Activated naive CD4-positive, alpha-beta T cell treated with anti-CD3 and anti-CD28 coated beads, Interleukin-2, amount 50 U/mL, for 16 hours (primary cell): Measurements from ENCODE around the gene GLB1L.
"Not testable (repeated sequence)": the region's sequence is repeated elsewhere in the genome, so short reads cannot be mapped to it uniquely, and the experiment has no call there.

Experiments used
- DNase-seq: peaks from one replicate; pipeline ENCODE4 v3.0.0-alpha.2; 2020

The GLB1L gene

DNA sequence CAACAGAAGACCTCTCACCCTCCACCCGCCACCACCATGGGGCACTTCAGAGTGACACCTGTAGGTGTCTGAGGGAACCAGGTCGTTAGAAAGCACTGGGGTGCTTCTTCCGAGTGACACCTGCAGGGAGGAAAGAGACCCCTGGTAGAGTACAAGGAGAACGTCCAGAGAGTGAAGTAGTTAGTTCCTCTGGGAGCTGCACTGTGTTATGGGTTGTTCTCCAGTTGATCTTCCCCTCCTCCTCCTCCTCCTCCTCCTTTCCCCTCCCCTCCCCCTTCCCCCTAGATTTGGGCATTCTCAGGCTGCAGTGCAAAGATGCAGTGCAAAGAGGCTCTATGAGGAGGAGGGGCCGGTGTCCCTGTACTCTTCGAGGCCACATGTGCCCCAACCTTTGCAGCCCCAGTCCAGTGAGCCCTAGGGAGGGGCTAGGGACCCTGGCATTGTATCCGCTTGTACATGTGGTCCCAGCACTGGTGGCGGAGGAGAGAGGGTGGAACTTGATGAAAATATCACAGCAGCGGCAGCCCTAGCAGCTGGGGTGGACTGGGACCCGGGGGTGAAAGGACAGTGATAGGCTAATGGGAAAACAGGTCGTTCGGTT lies 34.8 kb upstream of the GLB1L start:
- DNase-seq = no peak

DNA sequence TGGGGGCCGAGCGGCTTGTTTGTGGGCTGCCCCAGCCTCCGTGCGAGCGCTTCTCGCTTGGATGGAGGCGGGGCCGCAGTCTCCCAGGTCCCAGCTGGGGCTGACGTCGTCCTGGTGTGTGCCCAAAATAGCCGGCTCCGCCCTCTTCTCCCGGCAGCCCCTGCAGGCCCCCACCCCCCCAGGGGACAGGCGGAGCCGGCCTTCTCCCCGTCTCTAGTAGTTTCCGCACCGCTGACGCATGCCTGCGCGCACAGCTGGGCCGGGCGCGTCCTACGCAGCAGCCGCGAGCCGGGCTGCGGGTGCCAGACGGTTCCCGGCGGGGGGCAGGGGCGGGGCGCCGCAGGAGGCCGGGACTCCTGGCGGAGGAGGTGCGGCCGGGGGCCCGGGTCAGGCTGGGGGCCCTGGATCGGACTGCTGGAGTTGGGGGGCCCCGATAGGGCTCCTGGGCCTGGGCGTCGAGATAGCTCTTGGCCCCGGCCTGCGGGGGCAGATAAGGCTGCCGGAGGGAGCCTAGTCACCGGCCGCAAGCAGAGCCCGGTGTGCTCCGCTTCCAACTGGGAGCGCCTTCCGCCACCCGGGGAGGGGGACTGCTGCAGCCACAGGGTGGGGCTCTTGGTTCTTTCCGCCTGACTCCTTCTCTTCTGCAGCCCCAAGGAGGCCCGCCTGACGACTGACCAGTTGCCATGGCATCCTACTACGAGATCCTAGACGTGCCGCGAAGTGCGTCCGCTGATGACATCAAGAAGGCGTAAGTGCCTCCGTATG lies 34.1 kb upstream of the GLB1L start, which contains the start of gene DNAJB2:
Gene DNAJB2 (plus strand): TSS at position 216 of the 765 bp plus-strand sequence. CDS start 468 bp downstream, at position 684.
- DNase-seq = peak; percentile 100

DNA sequence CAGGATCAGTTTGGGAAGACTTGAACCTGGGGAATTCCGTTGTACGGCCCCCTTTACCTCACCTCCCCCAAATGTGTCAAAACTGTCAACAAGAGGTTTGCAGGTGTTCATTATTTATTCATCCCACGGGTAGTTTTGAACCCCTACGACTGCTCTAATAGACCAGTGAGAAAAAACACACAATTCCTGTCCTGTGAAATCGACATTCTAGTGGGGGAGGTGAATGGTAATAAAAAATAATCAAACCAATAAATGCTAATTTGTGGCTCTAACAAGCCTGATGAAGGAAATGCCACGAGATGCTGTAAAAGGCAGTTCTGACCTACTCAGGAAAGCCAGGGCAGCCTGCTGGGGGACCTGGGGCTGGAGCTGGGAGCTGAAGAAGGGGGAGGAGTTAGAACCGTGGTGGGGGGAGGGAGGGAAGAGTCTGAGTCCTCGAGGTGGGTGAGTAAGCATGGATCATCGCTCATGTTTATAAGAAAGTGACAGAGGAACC lies 33.5 kb upstream of the GLB1L start:
- DNase-seq = no peak

DNA sequence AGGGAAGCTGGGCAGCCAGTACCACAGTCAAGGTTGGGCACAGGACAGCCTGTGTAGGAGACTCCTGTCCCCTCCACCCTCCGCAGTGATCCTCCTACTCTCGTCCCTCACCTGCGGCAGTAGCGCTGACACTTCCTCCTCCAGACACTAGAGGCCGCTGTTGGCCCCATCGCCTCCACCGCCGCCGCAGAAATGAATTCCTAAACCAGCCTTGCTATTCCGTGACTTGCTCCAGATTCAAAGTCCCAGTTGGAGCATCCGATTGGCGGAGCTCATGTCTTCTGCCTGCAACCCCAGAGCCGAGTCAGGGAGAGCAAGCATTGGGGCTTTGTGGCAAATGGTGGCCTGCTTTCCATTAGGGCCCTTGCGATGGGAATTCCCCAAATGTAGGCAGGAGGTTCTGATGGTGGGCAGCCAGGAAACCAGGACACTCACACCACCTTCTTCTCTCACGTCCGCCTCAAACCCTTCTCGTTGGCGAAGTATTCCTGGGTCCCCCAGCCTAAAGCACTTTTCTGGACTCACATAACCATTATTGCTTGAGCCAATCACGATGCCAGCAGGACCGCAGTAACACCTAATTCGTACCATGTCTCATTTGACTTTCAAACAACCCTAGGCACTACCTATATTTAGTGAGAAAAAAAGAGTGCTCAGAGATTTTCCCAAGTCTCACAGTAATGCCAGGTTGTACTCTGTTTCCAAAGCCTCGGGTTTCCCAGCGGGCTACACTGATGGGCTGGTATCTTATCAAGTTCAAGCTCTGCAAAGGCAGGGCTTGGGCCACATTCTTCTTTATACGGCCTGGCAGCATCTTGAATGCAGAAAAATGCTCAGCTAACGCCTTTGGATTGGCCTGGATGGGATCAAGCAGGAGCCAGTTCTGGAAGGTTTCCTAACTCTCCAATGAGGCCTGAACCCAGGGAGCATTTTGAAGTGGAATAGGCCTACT lies 32.7 kb upstream of the GLB1L start:
- DNase-seq = peak; percentile 70

DNA sequence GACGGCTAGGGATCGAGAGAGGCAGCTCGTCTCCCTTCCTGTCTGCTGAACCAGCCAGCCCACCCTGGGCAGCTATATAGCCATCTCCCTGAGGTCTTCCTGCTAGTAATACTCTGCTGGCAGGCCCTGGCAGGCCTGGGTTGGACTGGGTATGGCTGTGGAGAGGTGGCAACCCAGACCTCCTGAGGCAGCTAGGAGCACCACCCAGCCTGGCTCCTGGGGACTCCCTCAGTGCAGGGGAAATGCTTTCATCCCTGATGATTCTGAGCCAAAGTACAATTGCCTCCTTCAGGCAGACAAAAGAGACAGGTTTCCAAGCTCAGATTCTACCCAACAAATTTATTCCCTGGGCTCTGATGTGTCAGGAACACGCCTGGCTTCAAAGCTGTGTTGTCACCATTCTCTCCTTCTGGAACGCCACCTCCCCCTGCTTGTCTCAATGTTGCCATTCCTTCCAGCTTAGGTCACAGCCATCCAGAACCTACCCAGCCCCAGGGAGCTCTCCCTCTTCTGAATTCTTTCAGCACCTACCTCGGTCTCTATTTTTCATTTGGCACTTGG lies 29.2 kb upstream of the GLB1L start:
- no peak for DNase-seq

DNA sequence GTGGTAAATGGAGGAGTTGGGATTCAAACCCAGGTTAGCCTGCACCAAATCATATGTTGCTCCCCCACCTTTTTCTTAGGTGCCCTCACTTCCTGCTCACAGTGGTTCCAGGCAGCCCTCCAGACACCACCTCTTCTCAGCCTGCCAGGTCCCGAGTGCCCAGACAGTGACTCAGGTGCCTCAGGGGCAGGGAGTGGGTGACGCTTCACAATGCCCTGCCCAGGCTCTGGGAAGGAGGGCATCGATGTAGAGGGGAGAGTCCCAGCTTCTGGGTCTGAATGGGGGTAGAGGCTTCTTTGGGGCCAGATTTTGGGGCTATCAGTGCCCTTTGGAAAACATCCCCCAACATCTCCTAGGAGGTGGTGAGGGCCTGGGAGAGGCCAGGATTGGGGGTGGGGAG lies 28.7 kb upstream of the GLB1L start:
- DNase-seq = no peak

DNA sequence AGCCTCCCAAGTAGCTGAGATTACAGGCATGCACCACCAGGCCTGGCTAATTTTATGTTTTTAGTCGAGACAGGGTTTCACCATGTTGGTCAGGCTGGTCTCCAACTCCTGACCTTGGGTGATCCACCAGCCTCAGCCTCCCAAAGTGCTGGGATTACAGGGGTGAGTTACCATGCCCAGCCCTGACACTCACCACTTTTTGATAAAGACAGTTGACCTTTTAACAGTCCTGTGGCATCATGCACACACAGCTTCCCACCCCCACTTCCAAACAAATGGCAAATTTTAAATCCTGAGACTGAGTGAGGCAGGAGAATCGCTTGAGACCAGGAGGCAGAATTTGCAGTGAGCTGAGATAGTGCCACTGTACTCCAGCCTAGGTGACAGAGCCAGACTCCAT lies 27.8 kb upstream of the GLB1L start:
- no peak for DNase-seq

DNA sequence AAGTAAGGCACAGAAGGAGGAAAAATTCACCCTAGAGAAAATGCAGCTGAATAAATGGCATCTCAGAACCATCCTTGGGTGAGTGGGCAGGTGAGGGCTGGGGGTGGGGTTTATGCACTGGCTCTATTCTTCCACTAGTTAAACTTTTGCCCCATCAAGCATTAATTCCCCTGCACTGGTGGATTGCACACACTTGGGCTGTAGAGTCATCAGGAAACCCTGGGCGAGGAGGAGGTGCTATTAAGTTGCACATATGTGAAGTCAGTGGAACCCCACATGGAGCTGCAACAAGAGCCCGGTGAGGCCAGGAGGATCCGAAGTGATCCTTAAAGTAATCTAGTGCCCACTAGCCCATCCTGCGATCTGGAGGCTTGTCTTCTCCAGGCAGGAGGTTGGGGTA lies 27.1 kb upstream of the GLB1L start:
- DNase-seq = no peak

DNA sequence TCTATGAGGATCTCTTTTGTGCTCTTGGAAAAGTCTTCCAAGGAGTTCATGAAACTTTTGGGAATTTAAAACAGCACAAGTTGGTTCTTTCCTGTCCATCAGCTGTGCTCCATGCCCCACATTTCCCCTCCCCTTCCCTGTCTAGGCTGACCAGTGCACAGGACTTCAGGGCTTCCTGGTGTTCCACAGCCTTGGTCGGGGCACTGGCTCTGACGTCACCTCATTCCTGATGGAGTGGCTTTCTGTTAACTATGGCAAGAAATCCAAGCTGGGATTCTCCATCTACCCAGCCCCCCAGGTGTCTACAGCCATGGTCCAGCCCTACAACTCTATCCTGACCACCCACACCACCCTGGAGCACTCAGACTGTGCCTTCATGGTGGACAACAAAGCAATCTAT lies 25.8 kb upstream of the GLB1L start:
- no peak for DNase-seq

DNA sequence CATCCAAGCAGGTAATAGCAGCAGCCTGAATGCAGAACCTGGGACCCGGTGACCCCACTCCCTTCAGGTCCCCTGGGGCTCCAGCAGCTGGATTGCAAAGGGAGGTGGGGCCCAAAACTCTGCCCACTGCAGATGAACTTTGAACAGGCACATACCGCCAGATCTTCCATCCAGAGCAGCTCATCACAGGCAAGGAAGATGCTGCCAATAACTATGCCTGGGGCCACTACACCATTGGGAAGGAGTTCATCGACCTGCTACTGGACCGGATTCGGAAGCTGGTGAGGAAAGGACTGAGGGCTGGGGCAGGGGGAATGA lies 24.8 kb upstream of the GLB1L start:
- no peak for DNase-seq

DNA sequence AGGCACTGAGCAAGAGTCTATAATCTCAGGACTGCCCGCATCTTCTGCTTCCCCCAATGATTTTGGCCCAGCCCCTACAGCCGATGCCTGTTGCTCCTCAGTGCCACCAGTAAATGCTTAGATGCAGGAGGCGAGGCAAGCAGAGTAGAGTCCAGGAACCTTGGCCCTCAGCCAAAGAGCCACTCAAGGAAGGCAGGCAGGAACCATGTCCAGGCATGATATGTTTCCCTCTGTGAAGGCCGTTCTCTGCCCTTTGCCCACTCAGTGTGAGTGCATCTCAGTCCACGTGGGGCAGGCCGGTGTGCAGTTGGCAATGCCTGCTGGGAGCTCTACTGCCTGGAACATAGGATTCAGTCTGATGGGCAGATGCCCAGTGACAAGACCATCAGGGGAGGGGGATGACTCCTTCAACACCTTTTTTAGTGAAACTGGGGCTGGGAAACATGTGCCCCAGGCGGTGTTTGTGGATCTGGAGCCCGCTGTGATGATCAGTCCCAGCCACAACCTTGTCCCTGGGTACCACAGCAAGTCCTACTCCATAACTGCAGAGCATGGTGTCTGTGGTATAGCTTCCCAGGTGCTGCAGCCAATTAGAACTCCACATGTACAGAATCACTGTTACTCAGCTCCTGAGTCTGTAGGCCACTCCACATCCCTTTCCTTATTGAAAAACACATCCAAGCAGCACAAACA lies 24.3 kb upstream of the GLB1L start:
- DNase-seq = no peak

DNA sequence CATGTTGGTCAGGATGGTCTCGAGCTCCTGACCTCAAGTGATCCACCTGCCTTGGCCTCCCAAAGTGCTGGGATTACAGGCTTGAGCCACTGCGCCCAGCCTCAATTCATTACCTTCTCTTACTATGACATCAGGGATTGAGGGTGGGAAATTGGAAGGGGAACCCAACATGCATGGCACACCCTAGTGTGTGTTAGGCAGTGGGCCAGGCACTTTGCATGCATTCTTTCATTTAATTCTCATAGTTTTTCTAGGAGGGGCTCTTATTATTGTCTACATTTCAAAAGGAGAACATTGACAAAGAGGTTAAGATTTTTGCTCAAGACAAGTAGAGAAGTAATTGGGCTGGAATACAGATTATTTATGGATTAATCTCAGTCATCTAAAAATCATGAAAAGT lies 23.1 kb upstream of the GLB1L start:
- DNase-seq = no peak

DNA sequence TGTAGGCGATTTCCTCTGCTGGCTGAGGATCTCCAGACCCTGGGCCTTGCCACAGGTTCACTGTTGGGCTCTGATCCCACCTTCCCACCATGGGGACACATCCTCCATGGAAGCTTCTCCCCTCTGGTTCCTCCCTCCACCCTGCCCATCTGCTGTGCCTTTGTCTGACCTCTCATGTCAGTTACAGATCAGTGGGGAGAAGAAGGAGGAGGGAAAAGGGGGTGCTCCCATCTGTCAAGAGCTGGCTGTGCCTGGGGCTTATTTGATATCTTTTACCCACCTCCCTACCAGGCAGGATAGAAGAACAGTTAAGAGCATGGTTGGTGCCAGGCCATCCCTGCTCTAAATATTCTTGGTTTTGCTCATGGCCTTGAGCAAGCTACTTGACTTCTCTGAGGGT lies 21.6 kb upstream of the GLB1L start:
- DNase-seq = no peak

DNA sequence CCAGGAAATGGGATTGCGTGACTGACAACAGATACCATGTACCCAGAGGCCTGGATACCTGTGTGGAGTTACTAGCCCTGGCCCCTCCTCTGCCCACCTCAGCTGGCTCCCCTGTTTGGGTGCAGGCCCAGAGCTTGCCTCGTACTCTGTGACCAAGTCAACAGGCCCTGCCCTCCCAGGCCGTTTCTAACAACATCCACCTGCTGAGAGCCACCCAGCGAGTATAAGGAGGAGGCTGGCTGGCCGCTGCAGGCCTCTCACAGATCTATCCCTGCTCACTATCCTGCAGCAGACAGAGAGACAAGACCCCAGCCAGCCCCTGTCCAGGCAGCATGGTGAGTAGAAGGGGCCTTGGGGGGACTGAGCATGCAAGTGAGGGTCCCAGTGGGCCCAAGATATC lies 21.0 kb upstream of the GLB1L start:
- no peak for DNase-seq

DNA sequence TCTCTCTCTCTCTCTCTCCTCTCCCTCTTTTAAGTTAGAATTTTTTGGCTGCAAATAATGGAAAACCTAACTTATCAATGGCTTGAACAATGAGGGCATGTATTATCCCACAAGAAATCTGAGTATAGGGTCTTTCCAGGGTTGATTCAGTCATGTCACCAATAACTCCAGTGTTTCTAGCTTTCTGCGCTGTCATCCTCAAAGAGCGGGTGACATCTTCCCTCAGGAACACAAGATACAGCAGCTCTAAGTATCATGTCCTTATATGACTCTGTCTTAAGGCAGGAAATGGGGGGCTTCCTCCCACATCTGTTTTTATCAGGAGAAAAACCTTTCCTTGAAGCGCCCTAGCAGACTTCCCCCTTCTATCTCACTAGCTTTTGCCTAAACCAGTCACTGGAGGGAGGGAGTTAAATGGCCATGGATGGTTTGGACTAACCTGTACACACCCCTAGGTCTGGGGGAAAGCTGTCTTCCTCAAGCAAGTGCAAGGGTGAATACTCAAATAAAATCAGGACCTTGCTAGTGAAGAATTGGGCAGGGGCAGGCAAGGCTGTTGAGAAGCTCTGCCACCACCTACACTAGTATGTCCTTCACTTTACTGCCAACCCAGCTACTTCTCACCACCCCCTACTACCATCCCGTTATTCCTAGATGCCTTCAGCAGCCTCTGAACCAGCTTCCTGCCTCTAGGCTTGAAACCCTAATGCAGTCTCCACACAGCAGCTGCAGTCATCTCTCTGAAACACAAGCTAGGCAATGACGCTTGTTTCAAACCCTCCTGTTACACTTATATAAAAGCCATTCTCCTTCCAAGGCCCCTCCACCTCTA lies 16.0 kb upstream of the GLB1L start:
- DNase-seq = no peak

DNA sequence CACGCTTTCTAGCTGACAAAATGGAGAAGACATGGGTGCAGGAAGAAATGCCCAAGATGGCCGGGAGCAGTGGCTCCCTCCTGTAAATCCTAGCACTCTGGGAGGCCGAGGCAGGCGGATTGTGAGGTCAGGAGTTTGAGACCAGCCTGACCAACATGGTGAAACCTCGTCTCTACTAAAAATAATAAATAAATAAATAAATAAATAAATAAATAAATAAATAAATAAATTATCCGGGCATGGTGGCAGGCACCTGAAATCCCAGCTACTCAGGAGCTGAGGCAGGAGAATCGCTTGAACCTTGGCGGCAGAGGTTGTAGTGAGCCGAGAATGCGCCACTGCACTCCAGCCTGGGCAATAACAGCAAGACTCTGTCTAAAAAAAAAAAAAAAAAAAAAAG lies 13.7 kb upstream of the GLB1L start:
- not testable (repeated sequence) for DNase-seq

DNA sequence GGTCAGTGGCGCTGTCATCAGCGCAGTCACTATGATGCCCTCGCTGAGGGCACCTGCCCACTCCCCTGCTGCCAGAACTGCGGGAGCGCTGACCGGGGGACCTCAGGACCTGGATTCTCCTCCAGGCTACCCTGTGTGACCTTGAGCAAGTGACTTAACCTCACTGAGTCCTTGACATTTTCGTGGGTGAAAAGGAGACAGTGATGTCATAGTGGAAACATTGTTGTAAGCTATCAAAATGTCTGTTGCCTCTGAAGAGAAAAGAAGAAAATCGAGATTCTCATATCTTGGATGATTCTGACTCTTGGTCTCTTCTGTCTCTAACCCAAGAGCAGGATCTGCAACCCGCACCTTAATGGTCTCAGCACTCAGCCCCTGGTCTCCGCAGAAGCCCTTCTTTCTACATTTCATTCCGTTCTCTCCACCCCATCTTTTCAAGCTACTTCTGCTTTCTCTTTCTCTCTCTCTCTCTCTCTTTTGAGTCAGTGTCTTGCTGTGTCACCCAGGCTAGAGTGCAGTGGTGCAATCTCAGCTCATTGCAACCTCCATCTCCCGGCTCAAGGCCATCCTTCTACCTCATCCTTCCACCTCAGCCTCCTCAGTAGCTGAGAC lies 9.5 kb upstream of the GLB1L start:
- DNase-seq = peak; percentile 46

DNA sequence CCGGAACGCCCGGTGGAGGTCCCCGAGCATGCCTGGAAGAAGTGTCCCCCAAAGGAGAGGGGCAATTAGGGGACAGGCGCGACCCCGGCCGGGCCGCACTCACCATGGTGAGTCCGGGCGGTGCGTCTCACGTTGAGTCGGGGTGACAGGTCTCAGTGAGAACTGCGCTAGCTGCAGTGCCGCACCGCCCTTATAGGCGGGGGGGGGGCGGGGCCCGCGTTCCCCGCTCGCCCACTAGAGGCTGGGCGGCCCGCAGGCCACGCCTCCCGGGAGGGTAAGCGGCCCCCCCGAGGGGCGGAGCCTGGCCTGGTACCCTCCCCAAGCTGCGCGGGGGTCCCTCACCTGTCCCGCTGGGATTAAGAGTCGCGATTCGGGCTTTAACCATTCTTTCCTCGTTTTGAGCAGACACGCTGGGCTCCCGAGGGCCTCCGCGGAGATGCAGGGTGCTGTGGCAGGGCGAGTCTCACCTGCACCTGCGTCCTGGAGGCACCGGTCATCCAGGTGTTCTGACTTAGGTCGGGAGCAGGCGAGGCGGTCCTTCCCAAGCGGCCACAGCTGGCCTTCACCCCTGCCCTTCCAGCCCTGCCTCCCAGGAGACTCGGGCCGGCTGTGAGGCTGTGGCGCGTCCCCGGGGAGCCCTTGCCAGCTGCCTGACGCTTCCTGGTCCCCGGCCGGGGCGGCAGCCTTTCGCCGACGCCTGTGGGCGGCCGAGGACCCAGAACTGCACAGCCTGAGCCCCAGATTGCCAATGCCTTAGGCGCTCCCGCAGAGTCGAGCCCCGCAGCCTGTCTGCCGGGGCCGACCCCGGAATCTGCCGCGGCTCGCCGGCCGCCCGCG lies 8.7 kb upstream of the GLB1L start, which contains the start of gene TUBA4A:
Gene TUBA4A (minus strand): TSS at position 166 of the 837 bp plus-strand sequence. CDS start 60 bp downstream, at position 106.
- peak; percentile 91 for DNase-seq

DNA sequence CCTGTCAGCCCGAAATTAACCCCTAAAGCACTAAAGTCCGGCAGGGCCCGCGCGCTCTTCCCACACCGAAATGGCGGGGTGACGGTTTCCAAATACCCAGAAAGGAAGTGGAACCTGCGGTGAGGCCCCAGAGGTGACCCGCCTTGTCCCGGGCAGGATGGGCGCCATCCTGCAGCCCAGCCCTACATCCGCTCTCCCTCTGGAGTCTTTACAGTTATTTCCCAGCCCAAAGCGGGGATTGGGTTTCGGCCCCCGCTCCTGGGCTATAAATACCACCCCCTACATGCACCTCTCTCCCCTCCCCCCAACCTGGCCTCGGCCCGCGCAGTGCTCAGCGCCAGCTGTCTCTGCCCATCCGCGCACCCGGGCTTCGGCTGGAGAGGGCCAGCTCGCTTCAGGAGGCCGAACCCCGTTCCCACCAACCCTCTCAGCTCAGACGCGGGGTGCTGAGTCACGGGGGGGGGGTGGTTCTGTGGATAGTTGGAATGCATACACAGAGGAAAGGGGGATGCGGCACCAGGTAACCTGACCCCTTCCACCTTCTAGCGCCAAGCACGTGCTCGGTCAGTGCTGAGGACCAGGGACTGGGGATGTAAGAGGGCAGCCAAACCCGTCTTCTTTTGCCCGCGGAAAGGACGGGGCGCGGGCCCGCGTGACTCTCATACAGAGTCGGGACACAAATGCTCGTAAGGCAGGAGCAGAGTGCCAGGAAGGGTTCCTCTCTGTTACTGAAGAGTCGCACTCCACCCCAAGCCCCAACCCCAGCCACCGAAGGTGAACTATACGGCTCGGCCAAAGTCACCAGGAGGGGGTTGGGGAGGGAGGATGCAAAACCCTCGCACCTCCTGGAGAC lies 7.9 kb upstream of the GLB1L start, which contains the start of gene TUBA4B:
Gene TUBA4B (plus strand): TSS at position 344 of the 853 bp plus-strand sequence. CDS start 165 bp downstream, at position 509.
- DNase-seq = peak; percentile 47
